Activated CD8-positive, alpha-beta memory T cell treated with anti-CD3 and anti-CD28 coated beads, Interleukin-2, amount 50 U/mL, for 1 hour (primary cell): ENCODE data around the gene PAXX.
A peak's percentile ranks its signal among the peaks of the same experiment; 100 is the strongest.

ENCODE experiments used
- DNase-seq: peaks from one replicate; pipeline ENCODE4 v3.0.0-alpha.2; 2020; ENCODE audit errors: extremely low read depth

Gene PAXX

GRCh38 chr9:136982232-136983051 is 9.8 kb upstream of the PAXX start, which contains the start of gene LCNL1:
Gene LCNL1, plus strand, starts transcription at chr9:136982993. Its CDS starts 594 bp downstream, at chr9:136983587.
- DNase-seq: no peak

DNA sequence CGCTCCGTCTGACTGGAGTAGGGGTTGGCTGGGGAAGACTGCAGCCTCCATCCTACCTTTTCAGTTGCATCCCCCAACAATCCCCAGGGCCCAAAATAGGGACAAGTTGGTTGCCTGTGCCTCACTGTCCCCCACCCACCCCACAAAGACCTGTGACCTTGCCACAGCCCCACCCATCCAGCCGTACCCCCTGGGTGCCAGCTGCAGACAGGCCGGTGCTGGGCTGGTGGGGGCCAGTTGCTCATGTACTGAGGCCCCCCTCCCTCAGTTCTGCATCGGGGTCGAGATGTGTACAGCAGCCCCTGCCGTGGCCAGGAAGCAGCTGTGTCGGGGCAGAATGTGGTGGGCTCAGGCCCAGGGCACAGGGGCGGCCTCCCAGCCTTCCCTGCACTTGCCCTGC is 9.1 kb upstream of the PAXX start:
- DNase-seq: no peak

GRCh38 chr9:136983656-136984314 is 8.4 kb upstream of the PAXX start:
- no peak for DNase-seq

DNA sequence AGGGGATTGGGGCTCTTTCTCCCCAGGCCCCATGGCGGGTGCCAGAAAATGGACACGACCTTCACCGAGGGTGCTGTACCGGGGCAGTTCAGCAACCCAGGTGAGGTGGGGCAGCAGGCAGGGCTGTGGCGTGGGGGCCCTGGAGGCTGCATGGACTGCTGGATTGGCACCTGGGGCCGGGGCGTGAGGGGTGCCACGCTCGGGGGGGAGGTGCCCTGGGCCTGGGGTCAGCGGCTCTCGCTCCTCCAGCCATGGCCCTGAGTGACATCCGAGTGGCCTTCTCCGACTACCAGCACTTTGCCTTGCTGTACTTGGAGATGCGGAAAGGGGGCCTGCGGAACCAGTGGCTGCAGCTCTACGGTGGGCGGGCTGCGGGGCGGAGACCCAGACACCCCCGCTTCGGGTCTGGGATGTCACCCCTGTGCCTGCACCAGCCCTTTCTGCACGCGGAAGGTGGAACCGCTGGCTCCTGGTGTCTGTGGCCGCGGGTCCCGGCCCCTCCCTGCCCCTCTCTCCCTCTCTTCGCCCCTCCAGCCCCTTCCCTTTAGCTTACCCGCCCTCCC is 7.7 kb upstream of the PAXX start:
- DNase-seq: no peak

GRCh38 chr9:136985027-136985602 is 7.1 kb upstream of the PAXX start:
- DNase-seq: no peak

- DNase-seq: no peak
Observed at GRCh38 chr9:136985853-136986252, 6.4 kb upstream of the PAXX start.

- no peak for DNase-seq
Observed at GRCh38 chr9:136988872-136989271, 3.4 kb upstream of the PAXX start.

DNA sequence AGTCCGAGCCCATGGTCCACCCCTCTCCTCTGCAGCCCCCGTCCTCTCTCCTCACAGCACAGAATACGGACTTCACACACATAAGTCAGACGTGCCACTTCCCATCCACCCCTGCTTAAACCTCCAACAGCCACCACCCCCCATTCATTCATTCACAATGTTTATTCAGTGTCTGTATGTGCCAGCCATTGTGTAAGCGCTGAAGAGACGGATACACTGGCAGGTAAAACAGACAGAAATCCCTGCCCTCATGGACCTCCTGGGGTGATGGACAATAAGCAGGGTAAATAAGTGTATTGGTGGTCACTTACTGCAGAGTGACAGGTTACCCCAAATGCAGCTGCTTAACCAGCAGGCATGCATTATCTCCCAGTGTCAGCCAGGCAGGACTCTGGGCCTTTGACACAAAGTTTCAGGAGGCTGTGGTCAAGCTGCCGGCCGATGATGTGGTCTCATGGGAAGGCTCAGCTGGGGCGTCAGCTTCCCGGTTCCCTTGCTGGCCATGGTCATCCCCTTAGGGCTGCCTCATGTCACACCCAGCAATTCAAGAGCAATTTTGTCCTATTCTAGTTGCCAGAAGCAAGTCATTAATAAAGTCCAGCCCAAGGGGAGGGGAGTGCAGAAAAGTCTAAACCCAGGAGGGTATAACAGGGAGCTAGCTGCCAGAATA is 1.8 kb upstream of the PAXX start:
- DNase-seq: no peak

GRCh38 chr9:136992819-136993369 is 672 bp downstream of the PAXX start:
- DNase-seq: no peak

- no peak for DNase-seq
Observed at GRCh38 chr9:136994180-136994887, 2.1 kb downstream of the PAXX start.

GRCh38 chr9:136994888-136995230 is 2.6 kb downstream of the PAXX start:
- DNase-seq: no peak

GRCh38 chr9:136995362-136995761 is 3.1 kb downstream of the PAXX start:
- no peak for DNase-seq

DNA sequence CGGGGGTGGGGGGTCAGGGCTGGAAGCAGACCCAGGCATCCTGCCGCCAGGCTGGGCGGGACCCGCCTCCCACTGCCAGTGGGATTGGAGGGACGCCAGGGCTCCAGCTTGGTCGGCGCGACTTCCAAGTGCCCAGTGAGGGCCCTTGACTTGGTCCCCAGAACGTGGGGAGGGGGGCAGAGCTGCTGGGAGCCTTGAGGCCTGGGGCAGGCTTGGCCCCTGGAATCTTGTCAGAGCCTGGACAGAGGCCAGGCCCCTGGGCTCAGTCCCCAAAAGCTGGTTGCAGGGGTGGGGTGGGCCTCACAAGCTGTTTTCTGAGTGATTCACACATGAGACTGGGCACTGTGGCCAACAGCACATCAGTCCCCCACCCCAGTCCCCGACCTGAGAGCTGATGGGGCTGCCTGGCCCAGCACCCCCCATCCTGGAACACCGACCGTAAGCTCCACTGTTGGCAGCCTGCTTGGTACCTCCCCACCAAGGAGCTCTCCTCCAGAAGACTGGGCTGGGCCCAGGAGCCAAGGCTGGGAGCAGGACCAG is 3.6 kb downstream of the PAXX start:
- DNase-seq: no peak

- DNase-seq: peak; percentile 27
Observed at GRCh38 chr9:136996361-136997292, 4.4 kb downstream of the PAXX start, which contains the start of gene CLIC3. Gene CLIC3, minus strand, starts transcription at chr9:136996568. Its CDS starts 25 bp downstream, at chr9:136996543.

- DNase-seq: no peak
Observed at GRCh38 chr9:136997371-136997770, 5.1 kb downstream of the PAXX start.

GRCh38 chr9:136997830-136998234 is 5.6 kb downstream of the PAXX start:
- peak; percentile 19 for DNase-seq

GRCh38 chr9:137000177-137000930 is 8.1 kb downstream of the PAXX start:
- no peak for DNase-seq

- no peak for DNase-seq
Observed at GRCh38 chr9:137001857-137002645, 9.8 kb downstream of the PAXX start.
